Stimulated activated CD4-positive, alpha-beta T cell treated with anti-CD3 and anti-CD28 coated beads, Interleukin-15, amount 100 ng/mL, for 1 hour (primary cell): ENCODE results near the gene GFRA1.

Experiments used
- DNase-seq, 2 donors: peaks; one replicate each; pipeline ENCODE4 v3.0.0-alpha.2; 2020; ENCODE audit warnings: low read depth in 1 of 2, low spot score in 1 of 2

Gene GFRA1

DNA sequence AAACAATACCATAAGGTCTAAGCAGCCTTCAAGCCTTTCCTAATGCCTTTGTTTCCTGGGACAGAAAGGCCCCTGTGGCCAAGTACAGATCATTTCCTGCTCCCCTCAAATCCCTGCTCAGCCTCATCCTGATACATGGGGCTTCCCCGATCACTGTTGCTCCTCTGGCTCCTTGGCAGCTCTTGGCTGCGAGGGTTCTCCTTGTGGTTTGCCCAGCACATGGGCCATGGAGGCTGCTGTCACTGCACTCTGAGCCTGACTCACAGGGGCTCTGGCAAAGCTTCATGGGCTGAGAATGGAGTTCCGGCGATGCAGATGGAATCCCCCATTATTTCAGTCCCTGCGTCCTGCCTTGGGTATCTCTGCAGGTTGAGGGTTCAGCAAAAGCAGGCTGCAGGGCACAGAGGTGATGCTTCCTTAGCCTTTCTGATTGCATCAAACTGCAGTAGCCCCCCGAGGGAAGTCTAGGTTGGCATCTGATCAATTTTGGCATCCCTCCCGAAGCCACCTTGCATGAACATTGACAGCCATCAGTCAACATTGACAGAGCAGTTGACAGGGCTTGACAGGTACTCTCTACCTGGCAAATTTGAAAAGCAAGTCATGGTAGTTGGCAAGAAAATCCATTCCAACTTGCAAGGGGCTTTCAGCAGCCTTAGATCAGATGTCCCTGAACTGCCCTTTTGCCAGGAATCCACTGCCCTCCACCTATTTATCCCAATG is 168.6 kb downstream of the GFRA1 start:
- DNase-seq: no peak

- DNase-seq: no peak
These were observed 169.3 kb downstream of the GFRA1 start for GRCh38 chr10:116103668-116104067.

DNA sequence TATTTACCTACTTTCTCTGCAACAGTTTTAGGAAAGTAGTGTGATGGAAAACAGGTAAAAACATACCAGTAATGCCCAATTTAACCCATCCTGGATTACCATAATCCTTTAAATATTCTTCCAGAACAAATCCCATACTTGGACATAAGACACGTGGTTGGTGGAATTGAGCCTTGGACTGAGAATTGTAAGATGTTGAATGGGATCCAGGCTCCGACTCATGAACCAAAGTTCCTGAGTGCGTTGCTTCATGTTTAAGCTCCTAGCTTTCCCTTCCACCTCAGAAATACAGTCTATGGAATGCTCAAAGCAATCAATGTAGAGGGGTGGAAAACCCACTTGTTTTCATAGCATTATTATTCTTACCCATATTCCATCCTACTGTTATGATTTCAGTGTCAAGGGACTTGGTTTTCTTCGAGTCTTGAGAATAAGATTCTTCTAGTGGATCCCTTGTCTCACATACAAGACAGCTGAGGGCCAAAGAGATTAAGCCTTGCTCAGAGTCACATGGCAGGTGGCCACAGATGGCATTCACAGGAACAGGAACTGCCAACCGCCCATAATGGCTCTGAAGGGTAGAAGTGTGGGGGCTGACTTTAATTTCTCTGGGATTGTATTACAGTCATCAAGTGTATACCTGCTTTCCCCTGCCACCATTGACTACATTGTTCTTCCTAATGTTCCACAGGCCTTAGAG is 171.2 kb downstream of the GFRA1 start:
- DNase-seq: no peak

DNA sequence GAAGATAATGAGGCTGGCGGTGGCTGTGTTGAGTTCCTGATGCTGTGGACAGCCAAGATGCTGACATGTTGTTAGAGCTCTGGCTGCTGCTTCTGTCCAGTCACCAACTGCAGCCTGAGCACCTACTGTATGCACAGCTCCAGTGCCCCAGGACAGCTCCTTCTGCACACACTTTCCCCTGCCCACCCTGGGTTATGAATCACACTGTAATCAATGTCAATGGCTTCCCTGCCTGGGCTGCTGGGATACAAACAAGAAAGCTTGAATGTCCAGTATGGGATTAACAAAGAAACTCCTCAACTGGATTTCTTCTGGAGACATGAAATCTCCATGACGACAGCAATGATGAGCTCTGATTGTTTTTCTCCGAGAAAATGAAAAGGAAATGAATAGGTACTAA is 172.0 kb downstream of the GFRA1 start:
- no peak for DNase-seq

DNA sequence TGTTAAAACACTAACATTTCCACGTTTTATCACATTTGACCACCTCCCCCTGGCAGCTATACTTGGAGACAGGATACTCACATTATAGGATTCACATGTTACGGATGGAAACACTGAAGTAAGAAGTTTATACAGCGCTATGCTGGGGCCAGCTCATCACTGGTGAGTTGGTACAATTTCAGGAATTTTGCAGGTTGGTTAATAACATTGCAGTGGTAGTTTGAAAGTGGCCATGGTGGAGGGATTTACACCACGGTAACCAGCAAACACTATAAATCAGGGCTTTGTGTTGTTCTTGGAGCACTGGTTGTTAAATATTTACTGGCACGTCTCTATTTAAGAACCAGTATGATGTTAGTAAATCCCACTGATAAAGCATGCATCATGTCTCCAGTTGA is 174.0 kb downstream of the GFRA1 start:
- DNase-seq: no peak

- DNase-seq: no peak
These were observed 174.5 kb downstream of the GFRA1 start for GRCh38 chr10:116098411-116099022.

- no peak for DNase-seq
These were observed 175.7 kb downstream of the GFRA1 start for GRCh38 chr10:116097239-116097784.

DNA sequence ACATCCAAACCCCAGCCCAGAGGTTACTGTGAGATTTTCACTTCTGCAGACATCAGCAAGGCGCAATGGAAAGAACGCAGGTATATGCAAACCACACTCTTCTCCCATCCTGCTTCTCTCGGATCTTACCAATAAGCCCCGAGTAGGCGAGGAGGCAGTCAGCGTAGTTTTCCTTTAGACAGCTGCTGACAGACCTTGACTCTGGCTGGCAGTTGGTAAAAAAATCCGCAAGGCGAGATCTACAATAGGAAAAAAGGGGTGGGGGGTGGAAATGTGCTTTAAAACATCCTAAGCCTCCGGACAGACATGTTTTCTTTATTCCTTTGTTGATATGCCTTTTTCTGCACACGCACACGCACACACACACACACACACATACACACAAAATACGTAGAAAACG is 176.5 kb downstream of the GFRA1 start:
- no peak for DNase-seq

- no peak for DNase-seq
These were observed 178.7 kb downstream of the GFRA1 start for GRCh38 chr10:116094356-116094755.

DNA sequence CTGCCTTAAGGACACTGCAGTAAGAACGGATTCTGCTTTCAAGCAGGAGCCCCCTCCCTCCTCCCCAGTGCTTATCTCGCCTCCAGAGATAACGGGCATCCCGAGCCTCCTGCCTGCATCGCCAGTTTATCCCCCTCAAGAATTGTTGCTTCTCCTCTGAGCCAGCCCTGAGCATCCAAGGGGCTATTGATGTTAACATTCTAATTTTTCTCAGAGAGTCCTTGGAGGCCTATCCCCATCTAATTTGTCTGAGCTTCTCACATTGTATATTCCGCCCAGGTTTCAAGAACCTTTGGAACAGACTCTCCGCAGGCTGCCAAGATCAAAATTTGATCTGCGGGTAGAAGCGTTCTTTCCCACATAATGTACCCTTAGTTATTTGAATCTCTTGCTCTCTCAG is 180.0 kb downstream of the GFRA1 start:
- DNase-seq: no peak

- no peak for DNase-seq
These were observed 184.0 kb downstream of the GFRA1 start for GRCh38 chr10:116088985-116089384.

DNA sequence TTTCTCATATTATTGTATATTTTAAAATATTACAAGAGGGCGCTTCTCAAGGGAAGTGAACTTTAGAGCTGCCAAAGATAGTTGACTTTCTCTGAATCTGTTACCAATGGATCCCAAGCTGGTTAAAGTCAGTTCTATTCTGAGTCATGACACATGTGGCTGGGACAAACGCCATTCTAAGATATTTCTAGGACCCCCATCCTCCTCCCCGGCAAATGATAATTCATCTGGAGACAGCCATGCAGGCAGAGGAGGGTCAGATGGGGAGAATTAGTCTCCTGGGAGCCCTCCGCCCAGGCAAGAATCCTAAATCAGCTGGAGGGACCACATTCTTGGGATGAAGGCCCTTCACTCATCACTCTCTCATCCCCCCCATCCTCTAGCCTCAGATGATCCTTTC is 187.7 kb downstream of the GFRA1 start:
- DNase-seq: no peak

DNA sequence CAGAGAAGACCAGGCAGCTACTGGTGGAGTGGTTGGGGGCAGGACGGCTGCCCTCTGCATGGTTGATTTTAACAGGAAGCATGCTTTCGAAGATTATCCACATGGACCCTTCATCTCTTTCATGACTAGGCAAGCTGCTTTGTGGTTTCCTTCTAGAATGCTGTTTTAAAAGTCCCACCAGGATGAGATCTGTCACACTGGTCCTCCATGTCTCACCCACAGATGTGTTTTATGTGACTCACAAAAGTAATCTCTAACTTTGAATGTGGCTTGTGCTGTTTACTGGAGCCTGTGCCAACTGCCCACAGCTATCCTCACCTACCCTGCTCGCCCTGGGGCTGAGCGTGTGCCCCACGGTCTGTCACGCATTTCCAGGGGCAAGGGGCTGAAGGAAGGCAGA is 188.8 kb downstream of the GFRA1 start:
- no peak for DNase-seq

DNA sequence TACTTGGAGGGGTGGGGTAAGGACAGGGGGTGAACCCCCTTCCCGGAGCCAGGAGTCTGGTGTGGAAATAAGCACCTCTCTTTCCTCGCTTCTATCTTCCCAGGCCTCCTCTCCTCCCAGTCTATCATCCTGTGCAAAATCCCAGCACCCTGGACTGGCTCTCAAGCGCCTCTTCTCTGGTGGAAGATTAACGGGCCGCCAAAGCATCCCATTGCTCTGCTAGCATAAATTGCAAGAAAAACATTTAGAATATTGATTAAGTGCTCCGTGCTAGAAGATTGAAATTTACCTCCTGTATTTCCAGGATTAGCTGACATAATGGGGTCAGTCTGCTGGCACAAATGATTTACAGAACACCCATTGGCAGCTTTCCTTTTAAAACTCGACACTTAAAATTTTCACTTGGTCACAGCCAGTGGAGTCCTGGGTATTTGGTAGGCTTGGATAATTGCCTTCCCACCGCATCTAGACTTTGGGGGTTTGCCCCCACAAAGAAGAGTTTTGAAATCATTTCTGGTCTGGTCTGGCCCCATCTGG is 189.7 kb downstream of the GFRA1 start:
- DNase-seq: no peak

- DNase-seq: no peak
These were observed 190.2 kb downstream of the GFRA1 start for GRCh38 chr10:116082762-116083161.

DNA sequence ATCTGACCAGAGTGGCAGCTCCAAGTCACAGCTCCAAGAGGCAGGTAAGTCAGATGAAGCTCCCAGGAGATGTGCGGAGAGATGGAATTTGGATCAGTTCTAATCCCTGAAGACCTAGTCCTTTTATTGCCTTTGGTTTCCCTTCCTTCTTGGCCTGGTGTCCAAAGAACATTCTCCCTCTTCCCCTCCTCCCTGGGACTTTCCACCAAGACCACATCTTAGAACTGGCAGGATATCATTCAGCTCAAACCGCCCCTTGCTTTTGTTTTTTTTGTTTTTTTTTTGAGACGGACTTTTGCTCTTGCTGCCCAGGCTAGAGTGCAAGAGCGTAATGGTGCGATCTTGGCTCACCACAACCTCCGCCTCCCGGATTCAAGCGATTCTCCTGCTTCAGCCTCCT is 190.8 kb downstream of the GFRA1 start:
- no peak for DNase-seq

DNA sequence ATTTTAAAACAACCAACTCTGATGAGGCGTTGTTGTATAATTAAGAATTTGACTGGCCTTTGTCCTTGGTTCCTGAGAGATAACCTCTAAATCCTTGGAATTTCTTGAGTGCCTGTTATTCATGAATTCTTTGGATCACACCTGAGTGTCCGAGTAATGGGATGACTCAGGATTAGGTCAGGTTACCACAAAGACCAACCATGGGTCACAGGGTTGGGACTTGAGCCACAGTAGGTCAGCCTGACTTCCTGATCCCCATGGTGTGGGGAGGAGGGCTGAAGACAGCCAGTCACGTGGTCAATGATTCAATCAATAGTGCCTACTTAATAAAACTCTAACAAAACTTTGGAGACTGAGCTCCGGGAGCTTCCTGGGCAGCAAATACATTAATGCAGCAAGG is 192.5 kb downstream of the GFRA1 start:
- no peak for DNase-seq

- no peak for DNase-seq
These were observed 193.7 kb downstream of the GFRA1 start for GRCh38 chr10:116079355-116079754.

- DNase-seq: no peak
These were observed 196.4 kb downstream of the GFRA1 start for GRCh38 chr10:116076621-116077020.

GRCh38 chr10:116073510-116073909 is 199.5 kb downstream of the GFRA1 start:
- DNase-seq: no peak

DNA sequence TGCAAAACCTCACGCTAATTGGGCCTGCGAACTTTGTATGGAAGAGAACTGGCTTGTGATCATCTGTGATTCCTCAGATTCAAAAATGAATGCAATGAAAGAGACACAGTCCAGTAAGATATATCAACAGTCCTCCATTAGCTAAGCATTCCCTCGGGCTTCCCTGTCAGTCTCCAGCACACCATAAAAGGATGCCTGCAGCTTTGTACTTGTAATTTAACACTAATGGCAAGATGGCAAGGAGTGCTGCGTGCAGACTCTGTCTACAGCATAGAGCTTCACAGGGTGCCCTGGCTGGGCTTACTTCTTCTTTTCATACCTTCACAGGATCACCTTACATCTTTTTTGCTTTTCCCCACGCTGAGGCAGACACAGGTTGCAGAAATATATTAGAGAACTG is 200.0 kb downstream of the GFRA1 start:
- no peak for DNase-seq
